GM18909 (cell line): ENCODE results near the gene EIF4ENIF1.
A peak's percentile ranks its signal among the peaks of the same experiment; 100 is the strongest.
"Not testable (repeated sequence)": the region's sequence is repeated elsewhere in the genome, so short reads cannot be mapped to it uniquely, and the experiment has no call there.

Experiments
- ATAC-seq: cut with Tn5 transposase; IDR thresholded peaks from one replicate; pipeline ENCODE4 v1.9.1; 2021; ENCODE audit warnings: mild to moderate bottlenecking; ENCODE audit not compliant: unreplicated experiment, poor library complexity

The EIF4ENIF1 gene

DNA sequence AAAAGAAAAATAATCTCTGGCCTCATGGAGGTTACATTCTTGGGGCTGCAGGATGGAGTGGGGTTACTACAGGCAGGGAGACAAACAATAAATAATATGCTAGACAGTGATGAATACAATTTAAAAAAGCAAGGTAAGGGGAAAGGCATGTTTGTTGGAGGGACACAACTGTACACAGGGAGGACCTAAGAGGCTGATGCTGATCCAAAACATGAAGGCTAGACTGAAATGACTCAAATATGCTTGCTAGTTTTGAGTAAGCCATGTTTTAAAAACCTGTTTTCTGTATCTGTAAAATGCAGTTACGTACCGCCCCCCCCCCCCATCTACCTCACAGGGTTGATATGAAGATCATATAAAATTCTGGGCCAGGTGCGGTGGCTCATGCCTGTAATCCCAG lies 44.0 kb downstream of the EIF4ENIF1 start:
- ATAC-seq: no peak

DNA sequence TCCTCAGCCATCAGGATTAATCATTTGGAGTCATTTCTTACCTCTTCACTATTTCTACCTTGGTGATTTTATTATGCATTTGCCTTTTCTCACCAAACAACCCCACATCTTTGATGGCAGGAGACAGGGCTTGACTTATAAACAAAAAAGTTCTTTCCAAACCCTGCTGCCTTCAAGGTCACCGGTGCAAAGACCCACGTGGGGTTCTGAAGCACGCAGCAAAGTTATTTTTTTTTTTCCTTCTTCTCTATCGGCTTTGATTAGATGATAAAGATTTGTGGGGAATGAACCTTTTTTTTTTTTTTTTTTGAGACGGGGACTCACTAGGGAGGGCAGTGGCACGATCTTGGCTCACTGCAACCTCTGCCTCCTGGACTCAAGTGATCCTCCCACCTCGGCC lies 46.1 kb downstream of the EIF4ENIF1 start:
- ATAC-seq: no peak

DNA sequence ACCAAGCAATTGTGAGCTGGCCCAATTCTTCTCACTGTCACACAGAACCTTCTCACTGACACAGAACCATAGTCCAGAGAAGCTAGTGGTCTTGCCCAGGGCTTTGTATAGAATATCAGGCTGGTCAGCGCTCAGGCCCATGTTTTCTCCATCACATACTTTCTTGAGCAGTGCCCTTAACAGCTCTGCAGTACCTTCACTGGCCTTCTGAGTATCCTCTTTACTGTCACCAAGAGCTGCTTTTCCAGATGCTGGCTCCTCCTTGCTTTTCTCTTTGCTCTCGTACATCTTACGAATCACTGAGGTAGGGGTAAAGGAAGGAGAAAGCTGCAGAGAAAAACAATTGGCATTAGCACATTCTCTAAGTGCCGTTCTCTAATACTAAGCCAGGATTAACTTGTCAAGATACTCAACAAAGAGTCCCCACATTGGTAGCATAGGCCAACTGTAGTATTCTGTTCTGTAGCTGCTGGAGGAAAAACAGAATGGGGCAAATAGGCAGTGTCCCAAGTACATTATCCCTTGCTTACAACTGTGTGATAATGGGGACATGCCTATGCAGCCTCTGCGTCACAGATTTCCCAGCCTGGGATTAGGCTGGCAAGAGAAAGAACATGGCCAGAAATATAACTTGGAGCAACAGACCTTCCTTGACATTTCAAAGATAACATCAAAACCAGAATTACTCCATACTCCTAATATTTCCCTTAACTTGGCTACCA lies 46.7 kb downstream of the EIF4ENIF1 start:
- no peak for ATAC-seq

DNA sequence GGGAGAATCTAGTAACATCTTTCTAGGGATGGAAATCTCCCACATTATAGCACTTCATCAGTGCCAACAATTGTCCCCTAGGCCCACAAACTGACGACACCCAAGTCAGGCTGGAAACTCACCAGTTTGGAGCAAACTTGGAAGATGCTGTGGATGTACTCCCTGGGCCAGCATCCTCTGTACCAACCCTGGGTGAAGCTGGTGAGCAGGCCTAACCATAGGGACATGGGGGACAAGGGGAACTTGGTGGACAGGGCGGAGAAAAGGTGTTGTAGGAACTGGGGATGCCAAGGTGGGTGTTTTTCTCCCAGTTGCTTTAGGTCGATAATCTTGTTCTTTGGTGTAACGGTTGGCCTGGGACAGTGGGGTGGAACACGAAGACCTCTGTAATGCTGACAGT lies 48.0 kb downstream of the EIF4ENIF1 start:
- ATAC-seq: no peak

DNA sequence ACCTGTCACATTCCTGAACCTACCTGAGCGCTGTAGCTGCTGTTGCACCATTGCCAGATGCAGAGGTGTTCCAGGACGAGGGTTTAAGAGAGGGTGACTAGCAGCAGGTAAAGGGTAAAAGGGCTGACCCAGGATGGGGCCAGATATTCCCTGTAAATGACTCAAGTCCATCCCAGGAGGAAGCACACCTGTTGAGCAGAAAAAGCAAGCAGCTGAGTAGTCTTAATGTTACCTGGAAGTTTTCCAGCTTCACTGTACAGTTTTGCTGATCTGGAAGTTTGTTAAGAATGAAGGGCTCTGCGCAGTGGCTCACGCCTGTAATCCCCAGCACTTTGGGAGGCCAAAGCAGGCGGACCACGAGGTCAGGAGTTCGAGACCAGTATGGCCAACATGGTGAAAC lies 49.0 kb downstream of the EIF4ENIF1 start:
- ATAC-seq: no peak

DNA sequence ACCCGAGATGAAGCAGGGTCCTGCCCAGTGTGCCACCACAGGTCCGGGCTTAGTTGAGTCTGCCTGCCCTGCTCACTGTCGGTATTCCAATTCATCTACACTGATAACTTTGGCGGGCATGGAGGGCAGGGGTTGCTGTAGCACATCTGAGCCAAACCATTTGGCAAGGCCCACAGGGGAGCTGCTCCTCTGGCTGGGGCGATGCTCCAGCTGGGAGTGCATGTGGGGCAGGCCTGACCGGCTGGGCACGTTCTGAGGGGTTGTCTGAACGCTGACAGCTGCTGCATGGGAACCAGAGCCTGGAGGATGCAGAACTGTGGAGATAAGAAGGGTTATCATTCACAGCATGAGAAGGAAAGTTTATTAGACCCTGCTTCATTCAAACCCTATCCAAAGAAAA lies 49.8 kb downstream of the EIF4ENIF1 start:
- ATAC-seq: no peak

DNA sequence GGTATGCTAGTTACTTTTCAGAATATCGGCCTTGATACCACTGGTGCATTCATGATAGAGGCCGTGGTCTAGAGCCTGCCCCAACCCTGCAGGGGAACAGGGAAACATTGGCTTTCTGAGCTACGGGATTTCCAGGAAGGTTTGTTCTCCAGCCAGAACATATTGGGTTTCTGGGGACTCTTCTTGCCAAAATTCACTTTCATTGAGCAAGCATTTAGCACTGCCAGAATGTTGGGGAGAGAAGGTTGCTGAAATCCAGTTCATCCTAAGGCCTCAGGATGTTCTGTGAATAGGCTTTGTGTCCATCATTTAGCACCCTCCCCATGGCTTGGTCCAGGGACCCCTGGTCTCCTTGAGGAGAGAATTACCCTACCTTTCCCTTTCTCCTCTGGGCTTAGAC lies 53.5 kb downstream of the EIF4ENIF1 start:
- ATAC-seq: no peak

DNA sequence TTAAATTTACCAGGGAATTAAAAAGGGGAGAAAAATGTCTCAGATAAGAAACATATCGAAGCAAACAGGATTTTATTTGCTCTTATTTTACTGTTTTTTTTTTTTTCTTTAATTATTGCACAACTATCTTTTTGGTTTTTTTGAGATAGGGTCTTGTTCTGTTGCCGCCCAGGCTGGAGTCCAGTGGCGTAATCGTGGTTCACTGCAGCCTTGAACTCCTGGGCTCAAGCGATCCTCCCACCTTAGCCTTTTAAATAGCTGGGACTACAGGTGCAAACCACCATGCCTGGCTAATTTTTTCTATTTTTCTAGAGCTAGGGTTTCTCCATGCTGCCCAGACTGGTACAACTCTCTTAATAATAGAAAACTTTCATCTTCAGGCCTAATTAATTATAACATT lies 57.7 kb downstream of the EIF4ENIF1 start:
- ATAC-seq: no peak

DNA sequence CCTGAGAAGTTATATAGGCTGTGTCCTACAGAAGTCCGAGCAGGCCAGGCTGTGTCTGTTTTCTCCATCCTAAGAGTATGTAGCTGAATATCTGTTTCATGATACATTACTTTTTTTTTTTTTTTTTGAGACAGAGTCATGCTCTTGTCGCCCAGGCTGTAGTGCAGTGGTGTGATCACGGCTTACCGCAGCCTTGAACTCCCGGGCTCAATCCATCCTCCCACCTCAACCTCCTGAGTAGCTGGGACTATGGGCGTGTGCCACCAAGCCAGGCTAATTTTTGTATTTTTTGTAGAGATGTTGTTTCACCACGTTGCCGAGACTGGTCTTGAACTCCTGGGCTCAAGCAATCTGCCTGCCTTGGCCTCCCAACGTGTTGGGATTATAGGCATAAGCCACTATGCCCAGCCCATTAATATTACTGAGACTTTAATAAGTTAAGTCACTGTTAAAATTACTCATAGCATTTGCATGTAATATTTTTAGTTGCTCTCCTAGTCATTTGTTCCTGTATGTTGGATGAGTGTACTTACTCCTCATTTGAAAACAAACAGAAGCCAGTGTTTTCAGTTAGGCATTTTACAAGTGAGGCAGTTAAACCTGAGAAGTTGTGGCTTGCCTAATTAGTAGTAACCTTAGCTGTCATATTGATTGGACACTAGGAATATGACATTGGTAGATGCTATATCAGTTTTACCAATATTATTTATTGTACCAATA lies 64.2 kb downstream of the EIF4ENIF1 start:
- no peak for ATAC-seq

DNA sequence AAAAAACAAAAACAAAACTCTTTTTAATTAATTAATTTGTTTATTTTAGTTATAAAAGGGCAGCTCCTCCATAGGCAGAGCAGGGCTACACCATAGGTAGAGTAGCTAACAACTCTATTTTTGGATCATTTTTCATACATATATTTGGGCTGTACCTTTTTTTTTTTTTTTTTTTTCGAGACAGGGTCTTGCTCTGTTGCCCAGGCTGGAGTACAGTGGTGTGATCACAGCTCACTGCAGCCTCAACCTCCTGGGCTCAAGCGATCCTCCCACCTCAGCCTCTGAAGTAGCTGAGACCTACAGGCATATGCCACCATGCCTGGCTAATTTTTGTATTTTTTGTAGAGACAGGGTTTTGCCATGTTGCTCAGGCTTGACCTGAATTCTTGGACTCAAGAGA lies 87.3 kb downstream of the EIF4ENIF1 start:
- not testable (repeated sequence) for ATAC-seq

DNA sequence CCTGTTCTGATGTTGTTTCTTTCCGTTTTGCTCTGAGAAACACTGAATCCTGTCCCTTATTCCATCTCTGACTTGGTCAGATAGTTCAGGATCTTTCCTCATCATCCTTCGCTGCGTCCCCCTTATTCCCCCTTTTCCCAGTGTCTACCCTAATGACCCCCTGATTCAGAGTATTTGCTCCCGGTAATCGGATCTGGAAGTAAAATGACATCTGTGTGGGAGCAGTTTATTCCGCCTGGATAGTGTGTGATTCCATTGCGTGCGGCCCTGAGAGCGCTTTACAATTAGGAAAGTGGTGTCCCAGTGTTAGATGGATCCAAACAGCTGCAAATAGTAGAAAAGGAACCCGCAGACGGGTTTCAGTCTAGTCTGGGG lies 89.6 kb downstream of the EIF4ENIF1 start:
- no peak for ATAC-seq

DNA sequence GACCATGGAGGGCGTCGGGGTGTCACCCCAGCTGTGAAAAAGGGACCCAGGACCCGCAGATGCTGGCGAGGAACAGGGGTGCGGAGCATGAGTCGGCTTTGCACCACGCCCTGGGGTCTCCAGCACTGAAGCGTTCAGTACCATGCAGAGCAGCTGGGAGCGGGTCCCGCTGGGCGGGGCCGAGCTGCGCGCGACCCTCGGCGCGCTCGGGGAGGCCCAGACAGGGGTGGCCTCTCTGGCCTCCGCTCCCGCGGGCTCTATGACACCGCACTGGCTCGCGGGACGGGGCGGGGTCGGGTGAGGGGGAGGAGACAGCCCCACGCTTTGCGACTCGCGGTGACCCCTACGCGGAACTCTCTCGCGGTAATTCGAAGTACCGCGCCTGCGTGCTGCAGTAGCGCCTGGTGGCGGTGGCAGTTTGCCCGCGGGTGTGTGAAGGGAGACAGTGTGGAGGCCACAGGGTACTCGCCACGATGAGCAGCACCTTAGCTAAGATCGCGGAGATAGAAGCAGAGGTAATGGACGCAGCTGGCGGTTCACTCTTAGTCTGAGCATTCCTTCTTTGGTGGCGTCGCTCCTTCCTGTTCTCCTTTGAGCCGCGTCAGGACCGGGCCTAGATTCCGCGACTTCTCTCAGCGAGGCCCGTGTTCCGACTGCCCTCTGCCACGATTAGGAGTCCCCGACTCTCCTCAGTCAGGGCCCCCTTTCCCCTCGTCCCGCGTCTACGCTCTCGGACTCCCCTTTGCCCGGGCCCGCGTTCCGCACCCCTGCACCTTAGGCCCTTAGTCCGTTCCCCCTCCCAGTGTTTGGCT lies 90.2 kb downstream of the EIF4ENIF1 start, which contains the start of gene DRG1:
Gene DRG1 (plus strand): TSS at position 394 of the 812 bp plus-strand sequence. CDS start 80 bp downstream, at position 474.
- ATAC-seq: peak; percentile 96

DNA sequence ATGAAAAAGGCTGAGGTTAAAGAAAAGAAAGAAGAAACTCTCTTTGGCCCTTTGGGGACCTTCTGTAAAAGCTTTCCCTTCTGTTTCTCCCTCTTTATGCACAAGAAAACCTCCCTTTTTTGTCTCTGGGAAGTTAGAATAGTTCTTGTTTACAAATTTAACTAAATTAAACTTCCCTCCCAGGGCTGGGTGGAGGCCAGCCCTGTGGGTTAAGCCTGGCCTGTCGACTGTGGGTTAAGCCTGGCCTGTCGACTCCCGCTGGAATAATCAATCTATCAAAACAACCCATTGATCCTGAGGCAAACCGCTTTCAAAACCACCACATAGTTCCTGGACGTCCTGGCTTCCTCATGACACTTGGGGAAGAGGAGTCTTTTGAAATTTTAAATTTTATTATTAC lies 91.4 kb downstream of the EIF4ENIF1 start:
- ATAC-seq: no peak

DNA sequence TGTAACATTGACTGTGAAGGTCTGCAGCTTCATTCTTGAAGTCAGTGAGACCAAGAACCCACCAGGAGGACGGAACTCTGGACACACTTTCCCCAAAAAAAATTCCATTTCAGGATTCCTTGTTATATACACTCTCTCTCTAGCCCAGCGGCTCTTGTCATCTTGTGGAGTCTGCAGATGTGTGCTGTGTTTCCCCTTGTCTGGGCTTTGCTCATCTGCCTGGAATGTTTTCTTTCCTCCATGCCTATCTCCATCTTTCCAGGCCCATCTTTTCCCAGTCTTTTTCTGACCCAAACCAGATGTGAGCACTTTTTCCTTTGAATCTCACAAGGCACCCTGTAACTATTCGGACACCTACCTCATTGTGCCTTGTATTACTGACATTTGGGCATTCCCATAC lies 95.3 kb downstream of the EIF4ENIF1 start:
- no peak for ATAC-seq

DNA sequence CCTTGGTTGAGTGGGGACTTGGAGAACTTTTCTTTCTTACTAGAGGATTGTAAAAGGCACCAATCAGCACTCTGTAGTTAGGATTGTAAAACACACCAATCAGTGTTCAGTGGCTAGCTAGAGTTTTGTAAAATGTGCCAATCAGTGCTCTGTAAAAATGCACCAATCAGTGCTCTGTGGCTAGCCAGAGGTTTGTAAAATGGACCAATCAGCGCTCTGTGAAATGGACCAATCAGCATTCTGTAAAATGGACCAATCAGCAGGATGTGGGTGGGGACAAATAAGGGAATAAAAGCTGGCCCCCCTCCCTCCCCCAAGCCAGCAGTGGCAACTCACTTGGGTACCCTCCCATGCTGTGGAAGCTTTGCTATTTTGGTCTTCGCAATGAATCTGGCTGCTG lies 95.7 kb downstream of the EIF4ENIF1 start:
- ATAC-seq: no peak
